CD4-positive, CD25-positive, alpha-beta regulatory T cell (primary cell): ENCODE measurements around the gene INTS4. TPM values are rescaled to one million over a fixed set of nuclear protein-coding genes. Genes with fewer than 3 reads are reported as not detected.
"Not testable (repeated sequence)": the region's sequence is repeated elsewhere in the genome, so short reads cannot be mapped to it uniquely, and the experiment has no call there.

Experiments used
- ATAC-seq, 2 donors: fragments of 150-1000 bp; cut with Tn5 transposase; one replicate each; pipeline ENCODE4 v1.10.0; 2021; ENCODE audit warnings: low read depth in 2 of 2, moderate number of reproducible peaks in 2 of 2, moderate library complexity in 1 of 2
- DNase-seq, 3 donors: peaks; one replicate each; pipeline versions ENCODE4 v3.0.0 to v3.0.0-alpha.2; 2012 to 2022; ENCODE audit warnings: mixed read lengths in 1 of 3
- H3K27ac ChIP-seq: one replicate; pipeline ENCODE4 v1.7.0; 2013; ENCODE audit warnings: mild to moderate bottlenecking, low read length; ENCODE audit not compliant: insufficient read depth, poor library complexity, severe bottlenecking
- H3K27me3 ChIP-seq: one replicate; pipeline ENCODE4 v1.7.0; 2013; ENCODE audit warnings: low read length; ENCODE audit not compliant: control insufficient read depth, insufficient read depth
- H3K36me3 ChIP-seq: one replicate; pipeline ENCODE4 v1.7.0; 2013; ENCODE audit warnings: mild to moderate bottlenecking, low read length, moderate library complexity; ENCODE audit not compliant: control insufficient read depth, insufficient read depth
- H3K4me1 ChIP-seq: 2 replicates; pipeline ENCODE4 v1.7.0; 2013; ENCODE audit warnings: mild to moderate bottlenecking, low read length; ENCODE audit not compliant: insufficient read depth, control insufficient read depth, poor library complexity, severe bottlenecking
- H3K4me3 ChIP-seq: one replicate; pipeline ENCODE4 v1.7.0; 2013; ENCODE audit warnings: low read depth, mild to moderate bottlenecking, low read length, moderate library complexity
- H3K9me3 ChIP-seq, 2 experiments: 1 replicate in 1 of 2; 2 replicates in 1 of 2; pipeline ENCODE4 v1.7.0; 2013; ENCODE audit warnings: low read length in 2 of 2, mild to moderate bottlenecking in 1 of 2, moderate library complexity in 1 of 2; ENCODE audit not compliant: control insufficient read depth in 2 of 2
- H3K27ac Mint-ChIP-seq, 3 donors: one replicate each; pipeline ENCODE4 v1.8.0; 2020 to 2022; ENCODE audit warnings: mild to moderate bottlenecking in 3 of 3, mixed read lengths in 3 of 3, moderate library complexity in 2 of 3
- H3K27me3 Mint-ChIP-seq: one replicate; pipeline ENCODE4 v1.8.0; 2022; ENCODE audit warnings: mild to moderate bottlenecking, mixed read lengths
- H3K36me3 Mint-ChIP-seq: one replicate; pipeline ENCODE4 v1.8.0; 2020; ENCODE audit warnings: mixed read lengths
- H3K4me1 Mint-ChIP-seq, 4 donors: one replicate each; pipeline ENCODE4 v1.8.0; 2020 to 2022; ENCODE audit warnings: mixed read lengths in 4 of 4, mild to moderate bottlenecking in 1 of 4
- H3K4me3 Mint-ChIP-seq, 4 donors: one replicate each; pipeline ENCODE4 v1.8.0; 2020 to 2022; ENCODE audit warnings: mild to moderate bottlenecking in 4 of 4, mixed read lengths in 4 of 4, moderate library complexity in 3 of 4
- H3K9me3 Mint-ChIP-seq, 7 donors: one replicate each; pipeline ENCODE4 v1.8.0; 2020 to 2022; ENCODE audit warnings: mixed read lengths in 7 of 7, mild to moderate bottlenecking in 3 of 7, moderate library complexity in 2 of 7
- polyA plus RNA-seq, 4 donors: library from polyadenylated mRNA; unstranded; fragments of 300-500 nt; fragmentation: Illumina TruSeq; gene quantifications; one replicate each; pipeline ENCODE4 v1.2.3, GENCODE V29; 2021
- total RNA-seq: library from RNA; stranded (reverse); gene quantifications from one replicate; pipeline ENCODE4 v1.2.3, GENCODE V29; 2022

INTS4 gene
- total and polyA plus RNA-seq, 5 donors from 2014 or later, result 35.7 to 71.9 (median 42.7) TPM

DNA sequence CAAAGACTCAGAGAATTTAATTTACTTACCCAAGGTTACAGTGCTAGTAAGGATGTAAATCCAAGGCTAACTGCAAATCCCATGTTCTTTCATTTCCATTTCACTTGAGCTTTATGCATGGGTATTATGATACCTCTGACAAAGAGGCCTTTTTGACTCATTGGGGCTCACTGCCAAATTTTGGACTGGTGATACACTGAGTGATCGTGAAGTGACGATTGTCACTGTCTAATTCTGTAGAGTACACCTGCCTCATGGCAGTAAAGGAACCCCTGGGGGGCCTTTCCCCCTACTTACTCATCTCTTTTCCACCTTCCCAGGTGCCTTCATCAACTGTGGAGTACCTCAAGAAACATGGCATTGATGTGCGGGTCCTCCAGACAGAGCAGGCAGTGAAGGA is 122.6 kb downstream of the INTS4 start:
- Mint-ChIP-seq H3K4me3 (no peak overlapping the region), H3K4me1 (no peaks in the 10 kb centered on the region), H3K9me3 (no peaks in the 10 kb centered on the region), H3K36me3 (peaks cover 37% of the 10 kb centered on the region), H3K27me3 (no peaks in the 10 kb centered on the region), H3K27ac (peak overlapping the region in 1 of 3 donors; percentile 55)
- ATAC-seq (no peak), DNase-seq (no peak)
- no peak overlapping the region for H3K27ac ChIP-seq
- H3K36me3 ChIP-seq, result peaks cover 33% of the 10 kb centered on the region
- no peaks in the 10 kb centered on the region for H3K4me1 ChIP-seq
- H3K27me3 ChIP-seq, result no peaks in the 10 kb centered on the region
- no peaks in the 10 kb centered on the region for H3K9me3 ChIP-seq
- no peak overlapping the region for H3K4me3 ChIP-seq

DNA sequence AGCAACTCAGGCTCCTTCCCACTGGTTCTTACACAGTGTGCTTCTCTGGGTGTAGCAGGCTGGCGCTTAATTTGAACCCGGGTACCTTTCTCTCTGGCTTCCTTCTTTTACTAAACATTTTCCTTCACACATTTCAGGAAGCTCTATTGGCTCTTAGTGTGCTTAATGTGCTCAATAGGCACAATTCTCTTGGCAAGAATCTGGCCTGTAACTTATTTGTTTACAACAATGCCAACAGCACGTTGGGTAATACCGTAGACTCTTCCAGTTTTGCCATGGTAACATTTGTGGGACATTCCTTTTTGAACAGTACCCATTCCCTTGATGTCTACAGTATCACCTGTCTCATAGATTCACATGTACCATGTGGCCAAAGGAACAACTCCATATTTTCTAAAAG is 125.7 kb downstream of the INTS4 start:
- Mint-ChIP-seq H3K9me3 (no peaks in the 10 kb centered on the region), H3K27ac (no peak overlapping the region), H3K4me3 (no peak overlapping the region), H3K27me3 (no peaks in the 10 kb centered on the region), H3K4me1 (no peaks in the 10 kb centered on the region), H3K36me3 (peaks cover 23% of the 10 kb centered on the region)
- Histone ChIP-seq H3K4me1 (no peaks in the 10 kb centered on the region), H3K27me3 (no peaks in the 10 kb centered on the region), H3K27ac (no peak overlapping the region), H3K4me3 (no peak overlapping the region), H3K9me3 (no peaks in the 10 kb centered on the region), H3K36me3 (peaks cover 13% of the 10 kb centered on the region)
- DNase-seq, result no peak
- no peak for ATAC-seq

DNA sequence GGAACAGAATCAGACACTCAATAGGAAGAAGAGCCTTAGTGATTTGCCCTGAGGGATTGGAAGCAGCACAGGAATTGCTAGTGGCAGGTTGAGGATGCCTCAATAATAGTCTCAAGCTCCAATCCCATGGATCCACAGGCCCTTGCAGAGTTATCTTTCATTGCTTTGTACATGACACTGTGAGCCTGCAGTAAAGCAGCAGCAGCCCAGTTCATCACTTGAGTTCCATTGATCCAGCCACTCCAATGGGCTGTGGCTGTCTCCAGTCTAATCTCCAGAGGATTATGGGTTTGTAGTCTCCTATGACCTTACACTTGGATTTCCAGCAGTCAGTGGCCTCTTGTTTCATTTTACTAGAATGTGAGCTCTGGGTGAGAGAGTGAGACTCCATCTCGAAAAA is 128.1 kb downstream of the INTS4 start:
- H3K36me3 Mint-ChIP-seq, result peaks cover 27% of the 10 kb centered on the region
- H3K27ac Mint-ChIP-seq, result peak overlapping the region in 1 of 3 donors; percentile 7
- H3K4me1 Mint-ChIP-seq, result no peaks in the 10 kb centered on the region
- Histone ChIP-seq H3K4me3 (no peak overlapping the region), H3K27ac (no peak overlapping the region), H3K4me1 (no peaks in the 10 kb centered on the region), H3K9me3 (no peaks in the 10 kb centered on the region), H3K27me3 (no peaks in the 10 kb centered on the region), H3K36me3 (peaks cover 5% of the 10 kb centered on the region)
- H3K27me3 Mint-ChIP-seq, result no peaks in the 10 kb centered on the region
- DNase-seq (no peak), ATAC-seq (no peak)
- no peak overlapping the region for H3K4me3 Mint-ChIP-seq
- H3K9me3 Mint-ChIP-seq, result peaks cover 0 to 2% (median 0%) of the 10 kb centered on the region in 7 donors

DNA sequence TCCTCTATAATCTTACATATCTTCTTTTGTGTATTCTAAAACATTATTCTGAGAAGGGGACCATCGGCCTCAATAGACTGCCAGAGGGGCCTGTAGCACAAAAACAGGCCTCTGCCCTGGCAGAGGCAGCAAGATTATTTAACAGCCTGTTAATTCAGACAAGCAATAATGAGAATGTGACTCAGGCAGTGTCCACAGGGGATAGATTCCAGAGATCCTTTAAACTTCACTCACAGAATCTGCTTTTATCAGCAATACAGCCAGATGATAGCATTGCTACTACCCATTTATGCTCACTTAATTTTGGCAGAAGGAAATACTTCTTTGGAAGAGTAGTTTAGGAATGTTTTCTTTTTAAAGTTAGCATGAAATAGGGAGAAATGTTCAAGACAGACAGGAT is 128.7 kb downstream of the INTS4 start:
- Histone ChIP-seq H3K9me3 (no peaks in the 10 kb centered on the region), H3K36me3 (peaks cover 5% of the 10 kb centered on the region), H3K4me3 (no peak overlapping the region), H3K27me3 (no peaks in the 10 kb centered on the region), H3K27ac (no peak overlapping the region), H3K4me1 (no peaks in the 10 kb centered on the region)
- Mint-ChIP-seq H3K4me3 (no peak overlapping the region), H3K9me3 (peaks cover 0 to 2% (median 0%) of the 10 kb centered on the region in 7 donors), H3K27ac (peak overlapping the region in 1 of 3 donors; percentile 7), H3K27me3 (no peaks in the 10 kb centered on the region), H3K36me3 (peaks cover 27% of the 10 kb centered on the region), H3K4me1 (no peaks in the 10 kb centered on the region)
- ATAC-seq, result no peak
- DNase-seq, result no peak

DNA sequence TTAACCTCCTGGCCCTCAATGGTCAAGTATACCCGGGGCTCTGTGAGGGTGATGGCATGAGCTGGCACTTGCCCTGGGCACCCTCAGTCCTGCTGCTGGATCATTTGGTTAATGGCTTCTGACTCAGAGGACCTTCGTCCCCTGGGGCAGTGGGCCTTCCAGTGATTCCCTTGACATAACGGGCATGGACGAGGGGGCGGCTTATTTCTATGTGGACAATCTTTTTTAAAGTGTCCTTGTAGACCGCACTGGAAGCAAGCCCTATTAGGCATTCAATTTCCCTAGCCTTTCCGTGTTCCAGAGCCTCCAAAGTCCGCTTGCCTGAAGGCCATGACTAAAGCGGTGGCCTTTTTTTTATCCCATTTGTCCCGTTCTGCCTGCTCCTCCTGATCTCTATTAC is 133.0 kb downstream of the INTS4 start:
- H3K4me1 ChIP-seq, H3K9me3 ChIP-seq, H3K27ac ChIP-seq, H3K27me3 ChIP-seq, H3K4me3 ChIP-seq, H3K27me3 Mint-ChIP-seq, H3K4me1 Mint-ChIP-seq, DNase-seq, ATAC-seq, H3K36me3 ChIP-seq, H3K27ac Mint-ChIP-seq, H3K9me3 Mint-ChIP-seq, H3K4me3 Mint-ChIP-seq: not testable (repeated sequence)
- H3K36me3 Mint-ChIP-seq, result peaks cover 19% of the 10 kb centered on the region

DNA sequence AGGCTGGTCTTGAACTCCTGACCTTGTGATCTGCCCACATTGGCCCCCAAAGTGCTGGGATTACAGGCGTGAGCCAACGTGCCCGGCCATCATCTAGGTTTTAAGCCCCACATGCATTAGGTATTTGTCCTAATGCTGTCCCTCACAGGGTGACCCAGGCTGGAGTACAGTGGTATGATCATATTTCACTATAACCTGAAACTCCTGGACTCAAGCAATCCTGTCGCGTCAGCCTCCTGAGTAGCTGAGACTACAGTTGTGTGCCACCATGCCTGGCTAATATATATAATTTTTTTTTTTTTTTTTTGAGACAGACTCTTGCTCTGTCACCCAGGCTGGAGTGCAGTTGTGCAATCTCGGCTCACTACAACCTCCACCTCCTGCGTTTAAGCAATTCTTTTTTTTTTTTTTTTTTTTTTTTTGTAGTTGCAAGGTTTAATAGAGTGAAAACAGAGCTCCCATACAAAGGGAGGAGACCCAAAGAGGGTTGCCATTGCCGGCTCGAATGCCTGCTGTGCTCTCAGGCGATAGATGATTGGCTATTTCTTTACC is 136.5 kb downstream of the INTS4 start:
- not testable (repeated sequence) for H3K4me1 Mint-ChIP-seq, DNase-seq, H3K4me3 ChIP-seq, ATAC-seq, H3K27me3 Mint-ChIP-seq, H3K4me1 ChIP-seq, H3K36me3 ChIP-seq, H3K27ac Mint-ChIP-seq, H3K27me3 ChIP-seq, H3K4me3 Mint-ChIP-seq, H3K27ac ChIP-seq
- H3K36me3 Mint-ChIP-seq, result peaks cover 33% of the 10 kb centered on the region
- peaks cover 2 to 23% (median 8%) of the 10 kb centered on the region in 7 donors for H3K9me3 Mint-ChIP-seq
- peaks cover 8 to 18% of the 10 kb centered on the region in 2 experiments for H3K9me3 ChIP-seq

DNA sequence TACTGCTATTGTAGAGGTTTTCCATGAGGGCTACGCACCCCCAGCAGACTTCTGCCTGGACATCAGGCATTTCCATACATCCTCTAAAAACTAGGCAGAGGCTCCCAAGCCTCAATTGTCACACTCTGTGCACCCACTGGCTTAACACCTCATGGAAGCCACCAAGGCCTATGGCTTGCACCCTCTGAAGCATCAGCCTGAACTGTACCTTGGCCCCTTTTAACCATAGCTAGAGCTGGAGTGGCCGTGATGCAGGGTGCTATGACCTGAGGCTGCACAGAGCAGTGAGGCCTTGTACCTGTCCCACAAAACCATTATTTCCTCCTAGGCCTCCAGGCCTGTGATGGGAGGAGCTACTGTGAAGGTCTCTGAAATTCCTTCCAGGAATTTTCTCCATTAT is 139.6 kb downstream of the INTS4 start:
- peaks cover 2 to 23% (median 8%) of the 10 kb centered on the region in 7 donors for H3K9me3 Mint-ChIP-seq
- DNase-seq (no peak), ATAC-seq (no peak)
- peaks cover 0 to 3% (median under 1%) of the 10 kb centered on the region in 4 donors for H3K4me1 Mint-ChIP-seq
- Histone ChIP-seq H3K27ac (no peak overlapping the region), H3K27me3 (no peaks in the 10 kb centered on the region), H3K4me3 (no peak overlapping the region), H3K36me3 (peaks cover 7% of the 10 kb centered on the region), H3K4me1 (no peaks in the 10 kb centered on the region), H3K9me3 (peaks cover 8 to 18% of the 10 kb centered on the region in 2 experiments)
- H3K27ac Mint-ChIP-seq, result no peak overlapping the region
- no peaks in the 10 kb centered on the region for H3K27me3 Mint-ChIP-seq
- H3K4me3 Mint-ChIP-seq, result no peak overlapping the region
- peaks cover 31% of the 10 kb centered on the region for H3K36me3 Mint-ChIP-seq

DNA sequence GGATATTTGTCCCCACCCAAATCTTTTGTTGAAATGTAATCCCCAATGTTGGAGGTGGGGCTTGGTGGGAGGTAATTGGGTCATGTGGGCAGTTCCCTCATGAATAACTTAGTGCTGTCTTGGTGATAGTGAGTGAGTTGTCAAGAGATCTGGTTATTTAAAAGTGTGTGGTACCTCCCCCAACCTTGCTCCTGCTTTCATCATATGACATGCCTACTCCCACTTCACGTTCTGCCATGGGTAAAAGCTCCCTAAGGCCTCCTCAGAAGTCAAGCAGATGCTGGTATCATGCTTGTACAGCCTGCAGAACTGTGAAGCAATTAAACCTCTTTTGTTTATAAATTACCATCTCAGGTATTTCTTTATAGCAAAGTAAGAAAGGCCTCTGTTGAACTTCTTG is 143.0 kb downstream of the INTS4 start:
- peaks cover 0 to 6% (median 0%) of the 10 kb centered on the region in 4 donors for H3K4me1 Mint-ChIP-seq
- DNase-seq (no peak), ATAC-seq (no peak)
- Histone ChIP-seq H3K27me3 (no peaks in the 10 kb centered on the region), H3K36me3 (peaks cover 7% of the 10 kb centered on the region), H3K4me1 (no peaks in the 10 kb centered on the region), H3K27ac (no peak overlapping the region), H3K4me3 (no peak overlapping the region), H3K9me3 (peaks cover 8 to 18% of the 10 kb centered on the region in 2 experiments)
- peaks cover 44% of the 10 kb centered on the region for H3K36me3 Mint-ChIP-seq
- H3K27ac Mint-ChIP-seq, result no peak overlapping the region
- H3K27me3 Mint-ChIP-seq, result no peaks in the 10 kb centered on the region
- peaks cover 0 to 23% (median 8%) of the 10 kb centered on the region in 7 donors for H3K9me3 Mint-ChIP-seq
- no peak overlapping the region for H3K4me3 Mint-ChIP-seq
